ENCODE data around the gene UQCC3.
A peak's percentile ranks its signal among the peaks of the same experiment; 100 is the strongest.

UQCC3 gene

DNA sequence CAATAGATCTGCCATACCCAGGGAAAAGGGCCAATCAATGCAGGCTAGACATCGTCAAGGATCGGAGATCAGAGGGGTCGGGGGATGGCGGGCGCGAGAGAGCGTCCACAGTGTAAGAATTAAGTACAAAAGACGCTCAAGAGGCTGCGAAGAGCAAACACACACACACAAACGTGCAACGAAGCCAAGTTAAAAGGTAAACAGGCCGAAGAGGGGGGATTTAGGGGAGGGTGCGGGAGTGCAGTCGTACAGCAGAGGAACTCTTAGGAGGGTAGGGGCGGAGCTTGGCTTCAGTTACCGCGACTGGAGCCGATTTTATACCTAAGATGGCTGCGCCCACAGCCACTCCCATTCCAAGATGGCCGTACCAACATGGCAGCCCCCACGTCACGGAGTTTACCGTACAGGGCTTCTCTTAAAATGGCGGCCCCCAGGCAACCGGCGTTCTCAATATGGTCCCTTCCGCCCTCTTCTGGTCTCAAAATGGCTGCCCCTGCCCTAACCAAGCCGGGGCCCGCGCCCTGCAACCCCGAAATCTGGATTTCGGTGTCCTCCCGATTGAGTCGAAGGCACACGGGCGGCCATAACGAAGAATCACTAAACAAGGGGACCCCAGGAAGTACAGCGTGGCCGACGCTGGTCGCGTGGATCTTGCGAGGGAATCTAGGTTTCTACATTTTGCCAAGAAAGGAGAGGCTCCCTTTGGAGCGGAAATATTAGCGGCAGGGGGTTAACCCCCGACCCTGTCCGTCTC is 38.0 kb downstream of the UQCC3 start:
- H3K4me3 ChIP-seq (ENCODE audit: low read length) = peak overlapping the region; percentile 71
- peak; percentile 98 for DNase-seq (ENCODE audit: low read depth)
- no peak for TF ChIP-seq CTCF (conservative IDR thresholded peaks at IDR 0.05; ENCODE audit: low read length)

DNA sequence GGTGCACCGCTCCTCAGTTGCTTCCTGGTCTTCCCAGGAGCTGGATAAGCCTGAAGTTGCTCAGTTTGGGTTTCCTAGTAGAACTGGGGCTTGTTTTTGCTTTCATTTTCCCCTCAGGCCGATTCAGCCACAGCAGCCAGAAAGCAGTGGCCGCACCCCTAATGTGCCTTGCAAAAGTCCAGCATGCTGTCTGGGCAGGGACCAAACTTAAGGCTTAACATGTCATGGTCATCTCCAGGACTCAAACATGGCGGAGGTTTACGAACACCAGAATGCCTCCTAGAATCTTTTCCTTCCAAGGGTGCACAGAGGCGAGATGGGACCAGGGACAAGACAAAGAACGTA is 38.5 kb downstream of the UQCC3 start:
- DNase-seq (ENCODE audit: low read depth) = peak; percentile 50
- peak overlapping the region; percentile 58 for H3K4me3 ChIP-seq (ENCODE audit: low read length)
- TF ChIP-seq CTCF (conservative IDR thresholded peaks at IDR 0.05; ENCODE audit: low read length) = no peak

GRCh38 chr11:62712276-62712812 is 40.9 kb downstream of the UQCC3 start:
- no peak overlapping the region for H3K4me3 ChIP-seq (ENCODE audit: low read length)
- no peak for DNase-seq (ENCODE audit: low read depth)
- TF ChIP-seq CTCF (conservative IDR thresholded peaks at IDR 0.05; ENCODE audit: low read length) = no peak

DNA sequence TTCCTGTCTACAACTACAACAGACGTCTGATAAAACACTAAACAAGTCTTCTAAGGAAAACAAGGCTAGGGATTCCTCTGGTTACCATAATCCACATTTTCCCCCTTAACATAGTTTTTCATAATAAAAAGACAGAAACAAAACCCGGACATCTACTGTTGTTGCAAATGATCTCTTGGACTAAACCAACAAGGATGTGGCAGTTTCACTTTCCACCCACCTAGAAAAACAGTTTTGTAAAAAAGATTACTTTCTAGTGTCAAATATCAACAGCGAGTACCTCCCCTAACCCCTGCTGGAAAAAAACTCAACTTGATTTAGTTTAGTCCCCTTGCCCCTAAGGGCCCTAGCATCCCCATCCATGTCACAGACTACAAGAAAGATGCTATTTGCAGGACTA is 41.4 kb downstream of the UQCC3 start:
- DNase-seq (ENCODE audit: low read depth) = no peak
- H3K4me3 ChIP-seq (ENCODE audit: low read length) = no peak overlapping the region
- TF ChIP-seq CTCF (conservative IDR thresholded peaks at IDR 0.05; ENCODE audit: low read length) = no peak

DNA sequence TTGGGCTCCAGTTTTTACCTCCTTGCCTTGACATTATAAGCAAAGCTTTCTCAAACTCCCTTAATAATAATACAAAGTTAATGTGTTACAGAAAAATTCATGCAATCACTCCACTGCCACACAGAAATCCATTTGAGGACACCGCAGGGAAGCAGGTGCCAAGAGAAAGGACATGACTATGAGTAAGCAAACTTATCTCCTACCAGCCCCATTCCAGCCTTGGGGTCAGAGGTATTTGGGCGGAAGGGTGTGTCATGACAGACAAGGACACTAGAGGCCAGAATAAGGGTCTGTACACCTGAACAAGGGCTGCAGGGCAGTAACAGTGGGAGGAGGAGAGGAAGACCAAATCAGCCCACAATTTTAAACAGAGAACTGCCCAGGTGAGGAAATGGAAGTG is 41.9 kb downstream of the UQCC3 start:
- TF ChIP-seq CTCF (conservative IDR thresholded peaks at IDR 0.05; ENCODE audit: low read length) = no peak
- no peak overlapping the region for H3K4me3 ChIP-seq (ENCODE audit: low read length)

GRCh38 chr11:62715150-62716130 is 44.0 kb downstream of the UQCC3 start:
- no peak for DNase-seq (ENCODE audit: low read depth)
- no peak for TF ChIP-seq CTCF (conservative IDR thresholded peaks at IDR 0.05; ENCODE audit: low read length)

More for the DNA sequence above, 41.9 kb downstream of the UQCC3 start:
- no peak for DNase-seq (ENCODE audit: low read depth)

More at GRCh38 chr11:62715150-62716130, 44.0 kb downstream of the UQCC3 start:
- no peak overlapping the region for H3K4me3 ChIP-seq (ENCODE audit: low read length)

All from AG10803 (cell line).